Measurements from ENCODE around the gene CEACAM1.
"Not testable (repeated sequence)": the region's sequence is repeated elsewhere in the genome, so short reads cannot be mapped to it uniquely, and the experiment has no call there.

CEACAM1 gene

GRCh38 chr19:42534391-42534790 lies 6.1 kb upstream of the CEACAM1 start:
- no peak for DNase-seq
- TF ChIP-seq GATA1 (IDR thresholded peaks at IDR 0.05; ENCODE audit: low read depth, low read length) (no peak), POLR2A (IDR thresholded peaks at IDR 0.05; ENCODE audit: low read length) (no peak)

- no peak for TF ChIP-seq GATA1 (IDR thresholded peaks at IDR 0.05; ENCODE audit: low read depth, low read length)
- TF ChIP-seq POLR2A (IDR thresholded peaks at IDR 0.05; ENCODE audit: low read length): no peak
- DNase-seq: no peak
Observed at GRCh38 chr19:42532891-42533290, 4.6 kb upstream of the CEACAM1 start.

GRCh38 chr19:42531313-42531712 lies 3.0 kb upstream of the CEACAM1 start:
- no peak for DNase-seq
- TF ChIP-seq POLR2A (IDR thresholded peaks at IDR 0.05; ENCODE audit: low read length) (no peak), GATA1 (IDR thresholded peaks at IDR 0.05; ENCODE audit: low read depth, low read length) (no peak)

GRCh38 chr19:42529248-42529764 lies 1.0 kb upstream of the CEACAM1 start:
- DNase-seq: peak; percentile 30 to 60
- no peak for TF ChIP-seq GATA1 (IDR thresholded peaks at IDR 0.05; ENCODE audit: low read depth, low read length)
- TF ChIP-seq POLR2A (IDR thresholded peaks at IDR 0.05; ENCODE audit: low read length): no peak

- DNase-seq: no peak
- no peak for TF ChIP-seq POLR2A (IDR thresholded peaks at IDR 0.05; ENCODE audit: low read length)
- no peak for TF ChIP-seq GATA1 (IDR thresholded peaks at IDR 0.05; ENCODE audit: low read depth, low read length)
Observed at GRCh38 chr19:42524943-42525342, 3.3 kb downstream of the CEACAM1 start.

- DNase-seq: no peak
- TF ChIP-seq POLR2A (IDR thresholded peaks at IDR 0.05; ENCODE audit: low read length) (no peak), GATA1 (IDR thresholded peaks at IDR 0.05; ENCODE audit: low read depth, low read length) (no peak)
Observed at GRCh38 chr19:42524250-42524649, 4.0 kb downstream of the CEACAM1 start.

GRCh38 chr19:42522262-42522661 lies 6.0 kb downstream of the CEACAM1 start:
- not testable (repeated sequence) for DNase-seq

GRCh38 chr19:42521346-42522030 lies 6.8 kb downstream of the CEACAM1 start:
- TF ChIP-seq POLR2A (IDR thresholded peaks at IDR 0.05; ENCODE audit: low read length): no peak
- TF ChIP-seq GATA1 (IDR thresholded peaks at IDR 0.05; ENCODE audit: low read depth, low read length): no peak
- no peak for DNase-seq

GRCh38 chr19:42519108-42519507 lies 9.2 kb downstream of the CEACAM1 start:
- TF ChIP-seq GATA1 (IDR thresholded peaks at IDR 0.05; ENCODE audit: low read depth, low read length) (no peak), POLR2A (IDR thresholded peaks at IDR 0.05; ENCODE audit: low read length) (no peak)
- DNase-seq: no peak

- TF ChIP-seq GATA1 (IDR thresholded peaks at IDR 0.05; ENCODE audit: low read depth, low read length) (no peak), POLR2A (IDR thresholded peaks at IDR 0.05; ENCODE audit: low read length) (no peak)
- DNase-seq: no peak
Observed at GRCh38 chr19:42516771-42517170, 11.5 kb downstream of the CEACAM1 start.

- DNase-seq: no peak
- TF ChIP-seq GATA1 (IDR thresholded peaks at IDR 0.05; ENCODE audit: low read depth, low read length) (no peak), POLR2A (IDR thresholded peaks at IDR 0.05; ENCODE audit: low read length) (no peak)
Observed at GRCh38 chr19:42515241-42515832, 12.9 kb downstream of the CEACAM1 start.

GRCh38 chr19:42514449-42514848 lies 13.8 kb downstream of the CEACAM1 start:
- no peak for DNase-seq
- TF ChIP-seq POLR2A (IDR thresholded peaks at IDR 0.05; ENCODE audit: low read length) (no peak), GATA1 (IDR thresholded peaks at IDR 0.05; ENCODE audit: low read depth, low read length) (no peak)

GRCh38 chr19:42512743-42513304 lies 15.5 kb downstream of the CEACAM1 start:
- TF ChIP-seq POLR2A (IDR thresholded peaks at IDR 0.05; ENCODE audit: low read length) (no peak), GATA1 (IDR thresholded peaks at IDR 0.05; ENCODE audit: low read depth, low read length) (no peak)
- no peak for DNase-seq

GRCh38 chr19:42512130-42512636 lies 16.1 kb downstream of the CEACAM1 start:
- no peak for TF ChIP-seq POLR2A (IDR thresholded peaks at IDR 0.05; ENCODE audit: low read length)
- no peak for TF ChIP-seq GATA1 (IDR thresholded peaks at IDR 0.05; ENCODE audit: low read depth, low read length)
- DNase-seq: no peak

- TF ChIP-seq POLR2A (IDR thresholded peaks at IDR 0.05; ENCODE audit: low read length): no peak
- no peak for TF ChIP-seq GATA1 (IDR thresholded peaks at IDR 0.05; ENCODE audit: low read depth, low read length)
- DNase-seq: no peak
Observed at GRCh38 chr19:42511340-42511739, 16.9 kb downstream of the CEACAM1 start.
